H1 (cell line): ENCODE results near the gene NR0B2. TPM values are rescaled to one million over a fixed set of nuclear protein-coding genes. Genes with fewer than 3 reads are reported as not detected.

Source experiments
- CTCF ChIA-PET: fragments of 300-600 bp; sonication (Branson Sonifier 250); formaldehyde crosslinking; loops from one replicate; lab custom pipeline; 2021; ENCODE audit not compliant: partially characterized antibody; lab: Charles Lee
- POLR2A ChIA-PET: fragments of 300-600 bp; sonication (Branson Sonifier 250); formaldehyde crosslinking; loops from one replicate; lab custom pipeline; 2021; ENCODE audit warnings: inconsistent platforms; ENCODE audit not compliant: partially characterized antibody; lab: Charles Lee
- DNase-seq, 2 experiments: peaks; one replicate each; pipeline versions ENCODE4 v3.0.0 to v3.0.0-alpha.2; 2010 to 2022; ENCODE audit warnings: low spot score in 2 of 2, low read depth in 1 of 2, mixed read lengths in 1 of 2
- FAIRE-seq: peaks from 2 replicates; lab custom pipeline; 2011; peaks lifted over from hg19 to GRCh38; lab: Jason Lieb, UNC
- H2AFZ ChIP-seq: 2 replicates; pipeline ENCODE4 v1.8.1; 2012; ENCODE audit warnings: low read length, inconsistent platforms
- H2AK5ac ChIP-seq: 2 replicates; pipeline ENCODE4 v1.6.1; 2013; ENCODE audit warnings: low read depth, low read length
- H2BK120ac ChIP-seq: replicated peaks from 2 replicates; pipeline ENCODE3; 2013; ENCODE audit warnings: low read depth, low read length, inconsistent platforms
- H2BK12ac ChIP-seq: 2 replicates; pipeline ENCODE4 v1.6.1; 2013; ENCODE audit warnings: low read depth, low read length
- H2BK15ac ChIP-seq: 2 replicates; pipeline ENCODE4 v1.6.1; 2013; ENCODE audit warnings: low read length
- H2BK20ac ChIP-seq: 2 replicates; pipeline ENCODE4 v1.6.1; 2013; ENCODE audit warnings: low read length
- H2BK5ac ChIP-seq: 2 replicates; pipeline ENCODE4 v1.6.1; 2013; ENCODE audit warnings: low read depth, low read length
- H3K14ac ChIP-seq: 2 replicates; pipeline ENCODE4 v1.6.1; 2013; ENCODE audit warnings: inconsistent platforms; ENCODE audit not compliant: insufficient read length
- H3K18ac ChIP-seq: 2 replicates; pipeline ENCODE4 v1.6.1; 2013; ENCODE audit warnings: low read length; ENCODE audit errors: extremely low read depth
- H3K23ac ChIP-seq: 2 replicates; pipeline ENCODE4 v1.6.1; 2013; ENCODE audit warnings: inconsistent platforms; ENCODE audit not compliant: insufficient read length
- H3K23me2 ChIP-seq: 2 replicates; pipeline ENCODE4 v1.6.1; 2013; ENCODE audit warnings: low read depth, low read length
- H3K27ac ChIP-seq: 2 replicates; pipeline ENCODE4 v1.6.1; 2011; ENCODE audit warnings: low read depth, low read length, inconsistent platforms
- H3K27me3 ChIP-seq, 4 experiments: replicated peaks in 1 of 4; 1 replicate in 1 of 4; 2 replicates in 3 of 4; pipeline versions ENCODE4 v1.6.1 to v1.8.1; 2011 to 2013; ENCODE audit warnings: low read length in 3 of 4, mild to moderate bottlenecking in 3 of 4, inconsistent platforms in 2 of 4, mixed read lengths in 2 of 4, moderate library complexity in 1 of 4; ENCODE audit not compliant: control insufficient read depth in 3 of 4, insufficient read depth in 3 of 4; ENCODE audit errors: extremely low read depth in 1 of 4
- H3K36me3 ChIP-seq, 4 experiments: 2 replicates each; pipeline versions ENCODE4 v1.6.1 to v1.8.1; 2011 to 2013; ENCODE audit warnings: mild to moderate bottlenecking in 4 of 4, low read length in 3 of 4, moderate library complexity in 2 of 4, control low read depth in 1 of 4, inconsistent platforms in 1 of 4; ENCODE audit not compliant: insufficient read depth in 4 of 4, control insufficient read depth in 2 of 4
- H3K4ac ChIP-seq: replicated peaks from 2 replicates; pipeline ENCODE3; 2013; ENCODE audit warnings: low read length, low read depth, mixed read lengths, inconsistent platforms; ENCODE audit not compliant: insufficient read length
- H3K4me1 ChIP-seq, 4 experiments: replicated peaks in 1 of 4; 1 replicate in 1 of 4; 2 replicates in 3 of 4; pipeline versions ENCODE4 v1.6.1 to v1.8.1; 2011 to 2013; ENCODE audit warnings: low read length in 3 of 4, inconsistent platforms in 2 of 4, mixed read lengths in 1 of 4; ENCODE audit not compliant: insufficient read depth in 4 of 4, control insufficient read depth in 3 of 4
- H3K4me2 ChIP-seq, 2 experiments: 2 replicates each; pipeline versions ENCODE4 v1.6.1 to v1.8.1; 2011 to 2013; ENCODE audit warnings: low read depth in 2 of 2, low read length in 2 of 2, control low read depth in 1 of 2, inconsistent platforms in 1 of 2, mild to moderate bottlenecking in 1 of 2; ENCODE audit not compliant: insufficient read depth in 1 of 2
- H3K4me3 ChIP-seq, 4 experiments: fragments of 200-600, 300-600 bp in 1 of 4; sonication (generic), shearing (Covaris generic), sonication (Bioruptor Twin) in 1 of 4; 2 replicates each; pipeline versions ENCODE4 v1.5.1 to v1.8.1; 2011 to 2016; ENCODE audit warnings: low read length in 4 of 4, low read depth in 3 of 4, control low read depth in 2 of 4, inconsistent platforms in 2 of 4, mild to moderate bottlenecking in 2 of 4, mixed read lengths in 1 of 4, moderate library complexity in 1 of 4; ENCODE audit not compliant: insufficient read depth in 2 of 4; ENCODE audit errors: extremely low read depth in 1 of 4
- H3K56ac ChIP-seq: replicated peaks from 2 replicates; pipeline ENCODE3; 2013; ENCODE audit warnings: low read depth, mild to moderate bottlenecking, mixed read lengths, low read length, inconsistent platforms; ENCODE audit not compliant: insufficient read length
- H3K79me1 ChIP-seq: 2 replicates; pipeline ENCODE4 v1.6.1; 2013; ENCODE audit warnings: low read depth, low read length, control low read depth
- H3K79me2 ChIP-seq, 2 experiments: 2 replicates each; pipeline versions ENCODE4 v1.6.1 to v1.8.1; 2012 to 2013; ENCODE audit warnings: low read length in 2 of 2, mild to moderate bottlenecking in 2 of 2, inconsistent platforms in 1 of 2; ENCODE audit not compliant: insufficient read depth in 2 of 2, control insufficient read depth in 1 of 2
- H3K9ac ChIP-seq, 4 experiments: replicated peaks in 1 of 4; 1 replicate in 1 of 4; 2 replicates in 3 of 4; pipeline versions ENCODE4 v1.6.1 to v1.8.1; 2011 to 2013; ENCODE audit warnings: low read depth in 3 of 4, low read length in 3 of 4, control low read depth in 2 of 4, mild to moderate bottlenecking in 2 of 4, moderate library complexity in 2 of 4, inconsistent platforms in 1 of 4; ENCODE audit errors: extremely low read depth in 1 of 4
- H3K9me3 ChIP-seq, 2 experiments: 2 replicates each; pipeline versions ENCODE4 v1.6.1 to v1.8.1; 2012 to 2013; ENCODE audit warnings: mild to moderate bottlenecking in 2 of 2, moderate library complexity in 2 of 2, control low read depth in 1 of 2, inconsistent platforms in 1 of 2, low read depth in 1 of 2, low read length in 1 of 2, mixed read lengths in 1 of 2; ENCODE audit not compliant: insufficient read depth in 2 of 2
- H4K20me1 ChIP-seq, 2 experiments: replicated peaks in 1 of 2; 2 replicates each; pipeline versions ENCODE3 to v1.8.1; 2011 to 2013; ENCODE audit warnings: inconsistent platforms in 2 of 2, low read length in 2 of 2, mild to moderate bottlenecking in 1 of 2; ENCODE audit not compliant: insufficient read depth in 2 of 2, control insufficient read depth in 1 of 2
- H4K5ac ChIP-seq: 2 replicates; pipeline ENCODE4 v1.6.1; 2013; ENCODE audit warnings: low read length, low read depth, mixed read lengths, inconsistent platforms; ENCODE audit not compliant: insufficient read length
- H4K8ac ChIP-seq: 2 replicates; pipeline ENCODE4 v1.8.0; 2013; ENCODE audit warnings: mild to moderate bottlenecking, moderate library complexity, low read length, inconsistent platforms; ENCODE audit not compliant: insufficient read depth; ENCODE audit errors: extremely low read depth
- H4K91ac ChIP-seq: replicated peaks from 2 replicates; pipeline ENCODE3; 2013; ENCODE audit warnings: low read length, mixed read lengths, inconsistent platforms; ENCODE audit not compliant: insufficient read length
- GABPA ChIP-seq: IDR thresholded peaks from 2 replicates; pipeline ENCODE4 v1.6.1; 2011; ENCODE audit warnings: mild to moderate bottlenecking, low read length, moderate library complexity, borderline replicate concordance; ENCODE audit not compliant: insufficient read depth
- HDAC2 ChIP-seq, 2 experiments: fragments of 300-600 bp in 1 of 2; sonication (generic) in 1 of 2; IDR thresholded peaks; 2 replicates each; pipeline ENCODE4 v1.6.1; 2011 to 2012; ENCODE audit warnings: low read depth in 2 of 2, low read length in 2 of 2, mild to moderate bottlenecking in 2 of 2, moderate library complexity in 2 of 2, borderline replicate concordance in 1 of 2, inconsistent platforms in 1 of 2
- WGBS, 2 experiments: shearing (Covaris generic) in 1 of 2; methylation state at CpG; one replicate each; pipeline versions ENCODE4 v1.1.6 to v1.1.7; 2013 to 2015; ENCODE audit warnings: low lambda C conversion rate in 2 of 2, mixed read lengths in 2 of 2, inconsistent platforms in 1 of 2, low coverage in 1 of 2, missing lambda C conversion rate in 1 of 2; ENCODE audit not compliant: insufficient replicate concordance in 2 of 2, insufficient coverage in 1 of 2, insufficient read length in 1 of 2; ENCODE audit errors: extremely low coverage in 1 of 2, missing lambda C conversion rate in 1 of 2; 5-methylcytosine and 5-hydroxymethylcytosine counted together
- long read RNA-seq, 2 experiments: library from RNA in 1 of 2; library from capped mRNA in 1 of 2; stranded (forward); transcript quantifications; one replicate each; pipeline ENCODE4 v2.0.0, GENCODE V29; 2021; ENCODE audit warnings: inconsistent platforms in 1 of 2
- polyA minus RNA-seq, 3 experiments: library from RNA; depleted of rRNA, polyadenylated mRNA; stranded (reverse); fragments of >200 nt; gene quantifications; 1 replicate in 2 of 3; 2 replicates in 1 of 3; pipeline ENCODE4 v1.2.3, GENCODE V29; 2011
- polyA plus RNA-seq, 7 experiments: library from polyadenylated mRNA; depleted of rRNA in 3 of 7; stranded (reverse) in 5 of 7; unstranded in 2 of 7; fragments of >200 nt in 5 of 7; fragments of 200-250 nt in 2 of 7; gene quantifications; 1 replicate in 5 of 7; 2 replicates in 1 of 7; 4 replicates in 1 of 7; pipeline versions ENCODE4 v1.2.1 to v1.2.3, GENCODE V29; 2011 to 2013; ENCODE audit warnings: missing spikeins in 2 of 7, mixed read lengths in 2 of 7
- total RNA-seq: library from RNA; stranded (reverse); fragmentation: NEBNext Ultra II Directional; extraction: Animal tissue kit (Norgen Biotek cat#: 25700); gene quantifications from 2 replicates; pipeline ENCODE4 v1.2.1, GENCODE V29; 2021
- TF ChIP-seq, protein P1 (sequence below): IDR thresholded peaks from 2 replicates; pipeline ENCODE4 v1.6.1; 2012; ENCODE audit warnings: low read length, inconsistent platforms
- TF ChIP-seq, protein P2 (sequence below): IDR thresholded peaks from 2 replicates; pipeline ENCODE4 v1.6.1; 2011; ENCODE audit warnings: low read length, improper control_type of control experiment

Gene NR0B2, protein sequence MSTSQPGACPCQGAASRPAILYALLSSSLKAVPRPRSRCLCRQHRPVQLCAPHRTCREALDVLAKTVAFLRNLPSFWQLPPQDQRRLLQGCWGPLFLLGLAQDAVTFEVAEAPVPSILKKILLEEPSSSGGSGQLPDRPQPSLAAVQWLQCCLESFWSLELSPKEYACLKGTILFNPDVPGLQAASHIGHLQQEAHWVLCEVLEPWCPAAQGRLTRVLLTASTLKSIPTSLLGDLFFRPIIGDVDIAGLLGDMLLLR
- total RNA-seq: not detected in 2 replicates
- not detected in 2 replicates for polyA plus RNA-seq (2011; rRNA removed)
- not detected for polyA plus RNA-seq (2011; cell fraction: cytosol; rRNA removed)
- polyA plus RNA-seq (2011; cell fraction: nucleus; rRNA removed): not detected
- 0.14 TPM in 1 of 4 replicates, not detected in the others for polyA plus RNA-seq (2012, experiment 1 of 2)
- polyA plus RNA-seq (2012, experiment 2 of 2): not detected
- polyA plus RNA-seq (2013, experiment 1 of 2): not detected
- polyA plus RNA-seq (2013, experiment 2 of 2): not detected
- not detected in 2 replicates for polyA minus RNA-seq (2011; rRNA and poly(A)+ RNA removed)
- not detected for polyA minus RNA-seq (2011; cell fraction: cytosol; rRNA and poly(A)+ RNA removed)
- not detected for polyA minus RNA-seq (2011; cell fraction: nucleus; rRNA and poly(A)+ RNA removed)
- long read RNA-seq, experiment 1: 0 reads
- long read RNA-seq, experiment 2: 0 reads

DNA sequence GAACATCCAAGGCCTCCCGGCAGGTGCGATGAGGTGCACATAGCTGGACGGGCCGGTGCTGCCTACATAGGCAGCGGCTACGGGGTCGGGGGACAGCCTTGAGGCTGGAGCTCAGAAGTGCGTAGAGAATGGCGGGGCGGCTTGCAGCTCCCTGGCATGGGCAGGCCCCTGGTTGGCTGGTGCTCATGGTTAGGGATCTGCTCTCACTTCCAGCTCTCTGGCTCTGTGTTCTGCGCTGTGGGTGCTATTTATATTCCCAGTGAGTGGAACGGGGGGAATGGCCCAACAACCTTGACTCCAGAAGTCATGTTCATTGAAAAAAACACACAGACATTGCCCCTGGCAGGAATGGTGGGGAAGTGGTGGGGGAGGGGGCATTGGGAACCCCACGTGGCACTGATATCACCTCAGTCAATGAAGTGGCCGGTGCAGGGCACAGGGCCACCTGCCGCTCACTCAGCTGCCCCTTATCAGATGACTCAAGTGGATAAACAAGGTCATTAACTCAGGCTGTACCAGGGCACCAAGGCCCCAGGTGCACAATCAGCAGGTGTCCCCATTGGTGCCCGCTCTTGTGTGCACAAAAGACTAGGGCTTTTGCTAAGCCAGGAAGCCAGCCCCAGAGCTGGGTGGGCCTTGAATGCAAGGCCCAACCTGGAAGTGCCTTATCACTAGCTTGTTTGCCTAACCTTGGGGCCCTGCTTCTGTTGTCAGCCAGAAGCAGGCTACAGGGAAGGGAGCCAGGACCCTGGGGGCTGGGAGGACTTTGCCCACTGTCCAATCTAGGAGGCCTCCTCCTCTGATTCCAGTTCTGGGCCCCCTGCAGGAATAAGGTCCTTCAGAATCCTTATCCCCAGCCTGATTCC is at the start of gene NR0B2:
TSS of gene NR0B2 (minus strand) at position 222 of the 866 bp plus-strand sequence. CDS start at position 187, 35 bp downstream.
- Histone ChIP-seq H4K8ac (peak within 1 kb of the TSS; percentile 79; the same call in 1 of the 2 replicates), H3K56ac (no peak within 1 kb of the TSS), H2BK15ac (no peak within 1 kb of the TSS), H3K23me2 (no peaks in the 10 kb centered on the region), H2BK120ac (no peak within 1 kb of the TSS), H2AFZ (no peak within 1 kb of the TSS), H3K4me2 (no peak within 1 kb of the TSS), H4K5ac (no peak within 1 kb of the TSS), H3K18ac (no peak within 1 kb of the TSS), H4K91ac (no peak within 1 kb of the TSS), H2BK20ac (no peak within 1 kb of the TSS), H3K27ac (no peak within 1 kb of the TSS), H2BK12ac (no peak within 1 kb of the TSS), H3K23ac (no peak within 1 kb of the TSS), H3K9me3 (no peaks in the 10 kb centered on the region), H3K36me3 (no peaks in the 10 kb centered on the region), H3K4me1 (no peaks in the 10 kb centered on the region), H2BK5ac (no peak within 1 kb of the TSS), H4K20me1 (no peaks in the 10 kb centered on the region), H3K27me3 (peaks cover 0 to 2% (median 0%) of the 10 kb centered on the region in 4 experiments; a peak in 2 of 7 replicates), H3K9ac (no peak within 1 kb of the TSS), H3K79me1 (no peaks in the 10 kb centered on the region), H3K79me2 (no peaks in the 10 kb centered on the region), H3K4me3 (no peak within 1 kb of the TSS), H3K4ac (no peak within 1 kb of the TSS), H3K14ac (no peak within 1 kb of the TSS), H2AK5ac (no peak within 1 kb of the TSS)
- DNase-seq (no peak), FAIRE-seq (no peak)
- WGBS, 2 experiments: 86% methylated on average over 16 of the region's 16 CpGs; no CpG with 5 or more reads in 1 of the 2 experiments
- POLR2A ChIA-PET: interaction anchor here (1.0 to 2.5 kb wide), 6 partner anchors 8 to 46 kb away, joined by 3 to 14 read pairs (median 6); partner anchors contain the start of genes GPATCH3, GPN2, KDF1 and NUDC
- CTCF ChIA-PET: interaction anchor here (0.8 to 1.3 kb wide), 4 partner anchors 27 to 312 kb away, joined by 3 read pairs; partner anchors contain the start of gene KDF1
- TF ChIP-seq, protein P1, sequence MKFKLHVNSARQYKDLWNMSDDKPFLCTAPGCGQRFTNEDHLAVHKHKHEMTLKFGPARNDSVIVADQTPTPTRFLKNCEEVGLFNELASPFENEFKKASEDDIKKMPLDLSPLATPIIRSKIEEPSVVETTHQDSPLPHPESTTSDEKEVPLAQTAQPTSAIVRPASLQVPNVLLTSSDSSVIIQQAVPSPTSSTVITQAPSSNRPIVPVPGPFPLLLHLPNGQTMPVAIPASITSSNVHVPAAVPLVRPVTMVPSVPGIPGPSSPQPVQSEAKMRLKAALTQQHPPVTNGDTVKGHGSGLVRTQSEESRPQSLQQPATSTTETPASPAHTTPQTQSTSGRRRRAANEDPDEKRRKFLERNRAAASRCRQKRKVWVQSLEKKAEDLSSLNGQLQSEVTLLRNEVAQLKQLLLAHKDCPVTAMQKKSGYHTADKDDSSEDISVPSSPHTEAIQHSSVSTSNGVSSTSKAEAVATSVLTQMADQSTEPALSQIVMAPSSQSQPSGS: no peak
- TF ChIP-seq GABPA (no peak), HDAC2 (IDR thresholded peaks at IDR 0.05; ENCODE audit: borderline replicate concordance in 1 of 2, low read depth in 2 of 2, low read length in 2 of 2) (no peak)
- TF ChIP-seq, protein P2, sequence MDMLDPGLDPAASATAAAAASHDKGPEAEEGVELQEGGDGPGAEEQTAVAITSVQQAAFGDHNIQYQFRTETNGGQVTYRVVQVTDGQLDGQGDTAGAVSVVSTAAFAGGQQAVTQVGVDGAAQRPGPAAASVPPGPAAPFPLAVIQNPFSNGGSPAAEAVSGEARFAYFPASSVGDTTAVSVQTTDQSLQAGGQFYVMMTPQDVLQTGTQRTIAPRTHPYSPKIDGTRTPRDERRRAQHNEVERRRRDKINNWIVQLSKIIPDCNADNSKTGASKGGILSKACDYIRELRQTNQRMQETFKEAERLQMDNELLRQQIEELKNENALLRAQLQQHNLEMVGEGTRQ: no peak
